ENCODE measurements around the gene CEBPE. TPM values are rescaled to one million over a fixed set of nuclear protein-coding genes. Genes with fewer than 3 reads are reported as not detected.

The CEBPE gene
- polyA plus RNA-seq: not detected in 2 replicates
- polyA minus RNA-seq: not detected in 2 replicates

DNA sequence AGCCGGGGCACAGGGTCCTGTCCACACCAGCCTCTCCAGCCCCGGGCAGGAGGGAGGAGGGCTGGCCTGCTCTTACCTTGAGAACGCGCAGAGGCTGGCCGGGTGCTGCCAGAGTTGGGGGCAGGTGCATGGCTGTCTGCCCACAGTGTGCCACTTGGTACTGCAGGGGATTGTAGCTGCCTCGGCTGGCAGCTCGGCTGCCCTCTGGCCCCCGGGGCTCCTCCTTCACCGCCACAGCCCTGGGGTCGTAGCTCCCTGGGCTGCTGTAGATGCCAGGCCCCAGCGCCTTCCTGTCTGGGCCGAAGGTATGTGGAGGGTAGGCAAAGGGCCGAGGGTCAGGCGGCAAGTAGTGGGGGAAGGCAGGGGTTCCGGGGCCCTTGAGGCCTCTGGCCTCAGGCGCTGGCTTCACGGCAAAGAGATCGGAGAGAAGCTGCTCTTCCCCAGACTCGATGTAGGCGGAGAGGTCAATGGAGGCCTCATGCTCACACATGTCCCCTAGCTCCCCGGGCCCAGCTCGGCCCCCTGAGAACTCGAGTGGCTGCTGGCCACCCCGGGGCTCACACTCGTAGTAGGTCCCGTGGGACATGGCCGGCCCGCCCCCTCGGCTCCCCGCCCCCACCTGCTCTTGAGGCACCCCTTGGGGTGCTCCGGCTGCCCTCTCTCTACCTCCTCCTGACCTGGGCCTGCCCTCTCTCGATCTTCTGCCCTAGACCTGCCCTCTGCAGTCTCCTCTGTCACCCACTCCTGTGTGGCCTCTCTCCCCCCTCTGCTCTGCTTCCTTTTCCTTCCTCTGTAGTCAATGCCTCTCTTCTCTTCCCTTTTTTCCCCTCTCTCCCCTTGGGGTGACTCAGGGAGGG, at the start of gene CEBPE:
Gene CEBPE, minus strand, starts transcription at position 750 of the 857 bp plus-strand sequence. Its CDS starts 164 bp downstream, at position 586.
- Histone ChIP-seq H3K27me3 (ENCODE audit: insufficient read depth, low read depth, low read length) (no peaks in the 10 kb centered on the region), H3K9me3 (ENCODE audit: low read length) (no peaks in the 10 kb centered on the region), H3K79me2 (replicated peaks; ENCODE audit: insufficient read depth, low read length) (no peaks in the 10 kb centered on the region), H2AFZ (ENCODE audit: low read depth, low read length) (no peak within 1 kb of the TSS), H3K27ac (ENCODE audit: low read length) (no peak within 1 kb of the TSS), H3K4me3 (ENCODE audit: low read length) (no peak within 1 kb of the TSS), H4K20me1 (ENCODE audit: insufficient read depth) (no peaks in the 10 kb centered on the region), H3K36me3 (ENCODE audit: insufficient read depth, low read length) (no peaks in the 10 kb centered on the region), H3K4me2 (ENCODE audit: low read length) (no peak within 1 kb of the TSS), H3F3A (ENCODE audit: insufficient read depth, low read length, poor library complexity, severe bottlenecking) (no peaks in the 10 kb centered on the region), H3K9me2 (ENCODE audit: insufficient read depth, low read length) (no peaks in the 10 kb centered on the region), H3K9ac (ENCODE audit: low read length) (no peak within 1 kb of the TSS)
- TF ChIP-seq EP300 (conservative IDR thresholded peaks at IDR 0.05; ENCODE audit: poor library complexity, severe bottlenecking) (no peak), TAF1 (IDR thresholded peaks at IDR 0.05; ENCODE audit: low read depth) (no peak), RAD21 (conservative IDR thresholded peaks at IDR 0.05) (no peak), EZH2 (IDR thresholded peaks at IDR 0.05; ENCODE audit: borderline replicate concordance, insufficient read depth, low read length, poor library complexity, severe bottlenecking) (no peak), MXI1 (conservative IDR thresholded peaks at IDR 0.05; ENCODE audit: poor library complexity, severe bottlenecking) (no peak), POLR2AphosphoS5 (IDR thresholded peaks at IDR 0.05) (no peak), SMC3 (conservative IDR thresholded peaks at IDR 0.05; ENCODE audit: poor library complexity) (no peak)
- TF ChIP-seq, protein P1, sequence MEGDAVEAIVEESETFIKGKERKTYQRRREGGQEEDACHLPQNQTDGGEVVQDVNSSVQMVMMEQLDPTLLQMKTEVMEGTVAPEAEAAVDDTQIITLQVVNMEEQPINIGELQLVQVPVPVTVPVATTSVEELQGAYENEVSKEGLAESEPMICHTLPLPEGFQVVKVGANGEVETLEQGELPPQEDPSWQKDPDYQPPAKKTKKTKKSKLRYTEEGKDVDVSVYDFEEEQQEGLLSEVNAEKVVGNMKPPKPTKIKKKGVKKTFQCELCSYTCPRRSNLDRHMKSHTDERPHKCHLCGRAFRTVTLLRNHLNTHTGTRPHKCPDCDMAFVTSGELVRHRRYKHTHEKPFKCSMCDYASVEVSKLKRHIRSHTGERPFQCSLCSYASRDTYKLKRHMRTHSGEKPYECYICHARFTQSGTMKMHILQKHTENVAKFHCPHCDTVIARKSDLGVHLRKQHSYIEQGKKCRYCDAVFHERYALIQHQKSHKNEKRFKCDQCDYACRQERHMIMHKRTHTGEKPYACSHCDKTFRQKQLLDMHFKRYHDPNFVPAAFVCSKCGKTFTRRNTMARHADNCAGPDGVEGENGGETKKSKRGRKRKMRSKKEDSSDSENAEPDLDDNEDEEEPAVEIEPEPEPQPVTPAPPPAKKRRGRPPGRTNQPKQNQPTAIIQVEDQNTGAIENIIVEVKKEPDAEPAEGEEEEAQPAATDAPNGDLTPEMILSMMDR (IDR thresholded peaks at IDR 0.05; ENCODE audit: poor library complexity, severe bottlenecking): no peak
- TF ChIP-seq, protein P2, sequence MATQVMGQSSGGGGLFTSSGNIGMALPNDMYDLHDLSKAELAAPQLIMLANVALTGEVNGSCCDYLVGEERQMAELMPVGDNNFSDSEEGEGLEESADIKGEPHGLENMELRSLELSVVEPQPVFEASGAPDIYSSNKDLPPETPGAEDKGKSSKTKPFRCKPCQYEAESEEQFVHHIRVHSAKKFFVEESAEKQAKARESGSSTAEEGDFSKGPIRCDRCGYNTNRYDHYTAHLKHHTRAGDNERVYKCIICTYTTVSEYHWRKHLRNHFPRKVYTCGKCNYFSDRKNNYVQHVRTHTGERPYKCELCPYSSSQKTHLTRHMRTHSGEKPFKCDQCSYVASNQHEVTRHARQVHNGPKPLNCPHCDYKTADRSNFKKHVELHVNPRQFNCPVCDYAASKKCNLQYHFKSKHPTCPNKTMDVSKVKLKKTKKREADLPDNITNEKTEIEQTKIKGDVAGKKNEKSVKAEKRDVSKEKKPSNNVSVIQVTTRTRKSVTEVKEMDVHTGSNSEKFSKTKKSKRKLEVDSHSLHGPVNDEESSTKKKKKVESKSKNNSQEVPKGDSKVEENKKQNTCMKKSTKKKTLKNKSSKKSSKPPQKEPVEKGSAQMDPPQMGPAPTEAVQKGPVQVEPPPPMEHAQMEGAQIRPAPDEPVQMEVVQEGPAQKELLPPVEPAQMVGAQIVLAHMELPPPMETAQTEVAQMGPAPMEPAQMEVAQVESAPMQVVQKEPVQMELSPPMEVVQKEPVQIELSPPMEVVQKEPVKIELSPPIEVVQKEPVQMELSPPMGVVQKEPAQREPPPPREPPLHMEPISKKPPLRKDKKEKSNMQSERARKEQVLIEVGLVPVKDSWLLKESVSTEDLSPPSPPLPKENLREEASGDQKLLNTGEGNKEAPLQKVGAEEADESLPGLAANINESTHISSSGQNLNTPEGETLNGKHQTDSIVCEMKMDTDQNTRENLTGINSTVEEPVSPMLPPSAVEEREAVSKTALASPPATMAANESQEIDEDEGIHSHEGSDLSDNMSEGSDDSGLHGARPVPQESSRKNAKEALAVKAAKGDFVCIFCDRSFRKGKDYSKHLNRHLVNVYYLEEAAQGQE (IDR thresholded peaks at IDR 0.05; ENCODE audit: borderline replicate concordance): no peak

DNA sequence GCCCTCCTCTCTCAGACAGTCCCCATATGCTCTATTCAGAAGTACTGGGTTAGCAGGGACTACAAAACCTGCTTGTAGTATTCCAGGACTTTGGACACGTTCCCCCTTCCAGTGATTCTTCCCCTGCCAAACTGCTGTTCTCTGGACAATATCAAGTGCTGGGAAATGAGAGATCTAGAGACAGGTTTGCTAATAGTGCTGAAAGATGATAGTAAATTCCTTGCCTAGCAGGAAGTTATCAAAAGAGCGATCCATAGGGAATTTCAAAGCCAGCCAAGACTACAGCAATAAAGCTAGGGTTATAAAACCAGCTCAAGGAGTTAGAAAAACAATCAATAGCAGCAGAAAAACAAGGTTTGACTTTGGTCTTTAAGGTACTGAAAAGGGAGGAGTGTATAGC, 49.2 kb upstream of the CEBPE start:
- Histone ChIP-seq H3F3A (ENCODE audit: insufficient read depth, low read length, poor library complexity, severe bottlenecking) (no peaks in the 10 kb centered on the region), H3K27ac (ENCODE audit: low read length) (no peak overlapping the region), H3K9ac (ENCODE audit: low read length) (no peak overlapping the region), H3K4me2 (ENCODE audit: low read length) (no peak overlapping the region), H3K27me3 (ENCODE audit: insufficient read depth, low read depth, low read length) (no peaks in the 10 kb centered on the region), H3K9me3 (ENCODE audit: low read length) (no peaks in the 10 kb centered on the region), H2AFZ (ENCODE audit: low read depth, low read length) (no peak overlapping the region), H4K20me1 (ENCODE audit: insufficient read depth) (no peaks in the 10 kb centered on the region), H3K79me2 (replicated peaks; ENCODE audit: insufficient read depth, low read length) (no peaks in the 10 kb centered on the region), H3K36me3 (ENCODE audit: insufficient read depth, low read length) (no peaks in the 10 kb centered on the region), H3K4me3 (ENCODE audit: low read length) (no peak overlapping the region), H3K9me2 (ENCODE audit: insufficient read depth, low read length) (no peaks in the 10 kb centered on the region)
- TF ChIP-seq EZH2 (IDR thresholded peaks at IDR 0.05; ENCODE audit: borderline replicate concordance, insufficient read depth, low read length, poor library complexity, severe bottlenecking): no peak
- TF ChIP-seq RAD21 (conservative IDR thresholded peaks at IDR 0.05): no peak
- TF ChIP-seq MXI1 (conservative IDR thresholded peaks at IDR 0.05; ENCODE audit: poor library complexity, severe bottlenecking): no peak
- TF ChIP-seq, protein P1 (IDR thresholded peaks at IDR 0.05; ENCODE audit: poor library complexity, severe bottlenecking): no peak
